Liver (tissue), 9 donors: ENCODE measurements around the gene BOC. TPM values are rescaled to one million over a fixed set of nuclear protein-coding genes. Genes with fewer than 3 reads are reported as not detected.

Source experiments
- DNase-seq: peaks from one replicate; pipeline ENCODE4 v3.0.0-alpha.2; 2017; ENCODE audit warnings: low spot score
- H3K27ac ChIP-seq, 2 donors: one replicate each; pipeline ENCODE4 v1.7.0; 2013; ENCODE audit warnings: inconsistent platforms in 2 of 2, low read length in 2 of 2, control low read depth in 1 of 2, low read depth in 1 of 2, mild to moderate bottlenecking in 1 of 2
- H3K27me3 ChIP-seq, 4 donors: one replicate each; pipeline versions ENCODE4 v1.6.1 to v1.7.0; 2013; ENCODE audit warnings: low read length in 3 of 4, inconsistent platforms in 1 of 4, mild to moderate bottlenecking in 1 of 4, moderate library complexity in 1 of 4; ENCODE audit not compliant: control insufficient read depth in 4 of 4, insufficient read depth in 4 of 4
- H3K36me3 ChIP-seq, 4 donors: one replicate each; pipeline versions ENCODE4 v1.6.1 to v1.7.0; 2013; ENCODE audit warnings: low read length in 3 of 4, mild to moderate bottlenecking in 3 of 4, low read depth in 1 of 4, moderate library complexity in 1 of 4; ENCODE audit not compliant: control insufficient read depth in 4 of 4, insufficient read depth in 3 of 4
- H3K4me1 ChIP-seq, 4 donors: one replicate each; pipeline versions ENCODE4 v1.6.1 to v1.7.0; 2013; ENCODE audit warnings: low read length in 3 of 4, mild to moderate bottlenecking in 3 of 4, moderate library complexity in 1 of 4; ENCODE audit not compliant: control insufficient read depth in 4 of 4, insufficient read depth in 4 of 4
- H3K4me3 ChIP-seq, 3 donors: one replicate each; pipeline versions ENCODE4 v1.6.1 to v1.7.0; 2013; ENCODE audit warnings: low read length in 3 of 3, control low read depth in 1 of 3, low read depth in 1 of 3, mild to moderate bottlenecking in 1 of 3
- H3K9ac ChIP-seq, 2 donors: one replicate each; pipeline ENCODE4 v1.7.0; 2013; ENCODE audit warnings: low read length in 2 of 2, mild to moderate bottlenecking in 2 of 2, moderate library complexity in 2 of 2, control low read depth in 1 of 2, low read depth in 1 of 2
- H3K9me3 ChIP-seq, 4 donors: one replicate each; pipeline versions ENCODE4 v1.6.1 to v1.7.0; 2013; ENCODE audit warnings: low read length in 3 of 4; ENCODE audit not compliant: control insufficient read depth in 4 of 4
- FOXA1 ChIP-seq: IDR thresholded peaks from 2 replicates; pipeline ENCODE4 v1.6.1; 2016; ENCODE audit warnings: antibody characterized with exemption
- FOXA2 ChIP-seq: IDR thresholded peaks from 2 replicates; pipeline ENCODE4 v1.6.1; 2016; ENCODE audit warnings: antibody characterized with exemption
- GABPA ChIP-seq, 2 donors: IDR thresholded peaks in 1 of 2; conservative IDR thresholded peaks in 1 of 2; 2 replicates each; pipeline ENCODE4 v1.6.1; 2016; ENCODE audit warnings: antibody characterized with exemption in 2 of 2, mild to moderate bottlenecking in 1 of 2, moderate library complexity in 1 of 2
- HNF4A ChIP-seq, 2 donors: conservative IDR thresholded peaks; 2 replicates each; pipeline ENCODE4 v1.6.1; 2016; ENCODE audit warnings: antibody characterized with exemption in 2 of 2, mild to moderate bottlenecking in 2 of 2
- HNF4G ChIP-seq: IDR thresholded peaks from 2 replicates; pipeline ENCODE4 v1.6.1; 2016; ENCODE audit warnings: antibody characterized with exemption
- JUND ChIP-seq, 2 donors: IDR thresholded peaks; 2 replicates each; pipeline ENCODE4 v1.6.1; 2016; ENCODE audit warnings: antibody characterized with exemption in 2 of 2
- NR2F2 ChIP-seq: IDR thresholded peaks from 2 replicates; pipeline ENCODE4 v1.6.1; 2016; ENCODE audit warnings: antibody characterized with exemption
- RAD21 ChIP-seq, 2 donors: IDR thresholded peaks; 2 replicates each; pipeline ENCODE4 v1.6.1; 2016; ENCODE audit warnings: antibody characterized with exemption in 2 of 2, mild to moderate bottlenecking in 2 of 2
- RXRA ChIP-seq, 2 donors: IDR thresholded peaks; 2 replicates each; pipeline ENCODE4 v1.6.1; 2017 to 2018; ENCODE audit warnings: antibody characterized with exemption in 2 of 2, mild to moderate bottlenecking in 1 of 2
- SP1 ChIP-seq: IDR thresholded peaks from 2 replicates; pipeline ENCODE4 v1.6.1; 2018; ENCODE audit warnings: antibody characterized with exemption, mild to moderate bottlenecking
- TAF1 ChIP-seq: conservative IDR thresholded peaks from 2 replicates; pipeline ENCODE4 v1.6.1; 2016; ENCODE audit warnings: antibody characterized with exemption, mild to moderate bottlenecking
- YY1 ChIP-seq: IDR thresholded peaks from 2 replicates; pipeline ENCODE4 v1.6.1; 2016; ENCODE audit warnings: antibody characterized with exemption, mild to moderate bottlenecking
- WGBS: extraction: QIAGEN DNeasy Blood & Tissue Kit; methylation state at CpG from one replicate; pipeline ENCODE4 v1.1.7; 2013; 5-methylcytosine and 5-hydroxymethylcytosine counted together
- polyA plus RNA-seq, 2 donors: library from polyadenylated mRNA; stranded (reverse) in 1 of 2; unstranded in 1 of 2; fragments of 200-250 nt in 1 of 2; fragments of >200 nt in 1 of 2; fragmentation: Nextera tagmentation in 1 of 2; extraction: Ambion mirVana in 1 of 2; gene quantifications; one replicate each; pipeline versions ENCODE4 v1.2.1 to v1.2.3, GENCODE V29; 2013 to 2015
- total RNA-seq, 2 donors: library from RNA; depleted of rRNA; stranded (reverse); fragments of >200 nt; gene quantifications; one replicate each; pipeline ENCODE4 v1.2.3, GENCODE V29; 2014
- TF ChIP-seq, protein P1 (sequence below): IDR thresholded peaks from 2 replicates; pipeline ENCODE4 v1.6.1; 2016; ENCODE audit warnings: antibody characterized with exemption
- TF ChIP-seq, protein P2 (sequence below): IDR thresholded peaks from 2 replicates; pipeline ENCODE4 v1.6.1; 2016; ENCODE audit warnings: antibody characterized with exemption
- TF ChIP-seq, protein P3 (sequence below): IDR thresholded peaks from 2 replicates; pipeline ENCODE4 v1.6.1; 2016; ENCODE audit warnings: antibody characterized with exemption
- TF ChIP-seq, protein P4 (sequence below): IDR thresholded peaks from 2 replicates; pipeline ENCODE4 v1.6.1; 2016; ENCODE audit warnings: antibody characterized with exemption, mild to moderate bottlenecking
- TF ChIP-seq, protein P5 (sequence below): fragments of 150-350 bp; IDR thresholded peaks from 2 replicates; pipeline ENCODE4 v1.5.1; 2017; ENCODE audit warnings: improper control_type of control experiment, low read depth, low read length; ENCODE audit not compliant: missing input control
- donor health status: healthy.
- donor health status: healthy.
- donor health status: healthy.
- donor health status: healthy.
- donor health status: healthy.

Gene BOC
- total and polyA plus RNA-seq, 4 donors = 0.31 to 1.5 (median 0.65) TPM; not detected in 1

DNA sequence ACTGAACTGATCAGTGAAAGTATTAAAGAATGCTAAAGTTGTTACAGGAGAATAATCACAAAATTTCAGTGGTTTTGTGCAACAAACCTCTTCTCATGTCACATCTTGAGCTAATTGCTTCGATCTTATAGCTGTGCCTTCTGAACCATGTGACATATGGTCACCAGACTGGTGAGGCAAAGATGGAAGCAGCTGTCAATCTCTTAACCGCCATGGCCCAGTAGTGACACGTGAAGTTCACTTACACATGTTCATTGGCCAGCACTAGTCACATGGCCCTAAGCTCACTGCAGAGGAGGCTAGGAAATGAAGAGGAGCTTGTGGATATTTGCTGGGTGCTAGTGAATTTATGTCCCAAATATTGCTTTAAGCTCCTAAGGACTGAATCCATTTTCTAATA is 32.5 kb downstream of the BOC start:
- no peak overlapping the region for H3K9ac ChIP-seq
- H3K4me1 ChIP-seq = no peaks in the 10 kb centered on the region
- no peak overlapping the region for H3K27ac ChIP-seq
- H3K27me3 ChIP-seq = peaks cover 0 to 2% (median 0%) of the 10 kb centered on the region in 4 donors
- TF ChIP-seq HNF4A (conservative IDR thresholded peaks at IDR 0.05) = no peak
- no peak for TF ChIP-seq JUND (IDR thresholded peaks at IDR 0.05)
- TF ChIP-seq RAD21 (IDR thresholded peaks at IDR 0.05) = no peak
- no peak for TF ChIP-seq GABPA (IDR thresholded peaks at IDR 0.05 in 1 of 2, conservative IDR thresholded peaks at IDR 0.05 in 1 of 2)
- no peak for TF ChIP-seq YY1
- TF ChIP-seq, protein P1, sequence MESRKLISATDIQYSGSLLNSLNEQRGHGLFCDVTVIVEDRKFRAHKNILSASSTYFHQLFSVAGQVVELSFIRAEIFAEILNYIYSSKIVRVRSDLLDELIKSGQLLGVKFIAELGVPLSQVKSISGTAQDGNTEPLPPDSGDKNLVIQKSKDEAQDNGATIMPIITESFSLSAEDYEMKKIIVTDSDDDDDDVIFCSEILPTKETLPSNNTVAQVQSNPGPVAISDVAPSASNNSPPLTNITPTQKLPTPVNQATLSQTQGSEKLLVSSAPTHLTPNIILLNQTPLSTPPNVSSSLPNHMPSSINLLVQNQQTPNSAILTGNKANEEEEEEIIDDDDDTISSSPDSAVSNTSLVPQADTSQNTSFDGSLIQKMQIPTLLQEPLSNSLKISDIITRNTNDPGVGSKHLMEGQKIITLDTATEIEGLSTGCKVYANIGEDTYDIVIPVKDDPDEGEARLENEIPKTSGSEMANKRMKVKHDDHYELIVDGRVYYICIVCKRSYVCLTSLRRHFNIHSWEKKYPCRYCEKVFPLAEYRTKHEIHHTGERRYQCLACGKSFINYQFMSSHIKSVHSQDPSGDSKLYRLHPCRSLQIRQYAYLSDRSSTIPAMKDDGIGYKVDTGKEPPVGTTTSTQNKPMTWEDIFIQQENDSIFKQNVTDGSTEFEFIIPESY = no peak
- no peak for TF ChIP-seq HNF4G
- TF ChIP-seq, protein P2, sequence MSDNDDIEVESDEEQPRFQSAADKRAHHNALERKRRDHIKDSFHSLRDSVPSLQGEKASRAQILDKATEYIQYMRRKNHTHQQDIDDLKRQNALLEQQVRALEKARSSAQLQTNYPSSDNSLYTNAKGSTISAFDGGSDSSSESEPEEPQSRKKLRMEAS = no peak
- TF ChIP-seq, protein P3, sequence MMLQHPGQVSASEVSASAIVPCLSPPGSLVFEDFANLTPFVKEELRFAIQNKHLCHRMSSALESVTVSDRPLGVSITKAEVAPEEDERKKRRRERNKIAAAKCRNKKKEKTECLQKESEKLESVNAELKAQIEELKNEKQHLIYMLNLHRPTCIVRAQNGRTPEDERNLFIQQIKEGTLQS = no peak
- no peak for TF ChIP-seq SP1
- DNase-seq = no peak
- no peaks in the 10 kb centered on the region for H3K9me3 ChIP-seq
- H3K36me3 ChIP-seq = no peaks in the 10 kb centered on the region
- H3K4me3 ChIP-seq = no peak overlapping the region
- 83% methylated on average over 3 of the region's 3 CpGs for WGBS

DNA sequence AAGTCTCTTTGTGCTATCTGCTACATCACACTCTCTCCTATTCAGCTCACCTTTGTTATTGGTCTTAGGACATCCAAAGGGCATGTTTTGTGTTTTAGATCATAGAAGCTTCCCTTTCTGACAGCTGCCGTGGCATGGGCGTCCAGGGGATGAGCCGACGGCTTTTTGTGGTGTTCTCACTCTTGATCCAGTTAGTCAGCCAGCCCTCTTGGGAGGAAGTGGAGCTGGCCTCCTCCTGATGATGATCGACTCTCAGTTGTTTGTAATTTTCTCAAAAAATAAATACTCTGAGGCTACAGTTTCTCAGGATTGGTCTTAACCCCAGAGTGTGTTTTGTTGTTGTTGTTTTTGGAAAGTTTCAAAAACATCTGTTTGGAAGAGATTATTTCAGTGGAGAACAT is 34.4 kb downstream of the BOC start:
- 71% methylated on average over 5 of the region's 5 CpGs for WGBS
- Histone ChIP-seq H3K4me3 (no peak overlapping the region), H3K27ac (no peak overlapping the region), H3K27me3 (peaks cover 0 to 2% (median 0%) of the 10 kb centered on the region in 4 donors), H3K9me3 (no peaks in the 10 kb centered on the region), H3K4me1 (no peaks in the 10 kb centered on the region), H3K36me3 (no peaks in the 10 kb centered on the region), H3K9ac (no peak overlapping the region)
- DNase-seq = no peak
- no peak for TF ChIP-seq RAD21 (IDR thresholded peaks at IDR 0.05)
- no peak for TF ChIP-seq RXRA (IDR thresholded peaks at IDR 0.05)
- TF ChIP-seq NR2F2 = no peak

DNA sequence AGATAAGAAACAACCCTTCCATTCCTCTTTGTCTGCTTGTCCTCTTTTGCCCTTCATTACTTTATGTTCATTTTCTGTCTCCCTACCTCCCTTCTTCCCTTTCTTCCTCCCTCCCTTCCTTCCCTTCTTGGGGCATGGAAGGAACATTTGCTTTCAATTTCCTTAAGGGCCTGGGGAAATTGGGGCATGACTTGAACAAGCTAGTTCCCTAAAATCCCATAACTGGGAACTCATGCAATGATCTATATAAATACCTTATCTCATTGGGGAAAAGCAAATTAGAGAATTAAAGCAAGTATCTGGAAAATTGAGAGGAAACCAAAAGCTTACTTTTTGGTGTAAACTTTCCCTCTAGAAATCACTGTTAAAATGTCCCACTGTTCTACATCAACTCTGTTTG is 35.7 kb downstream of the BOC start:
- Histone ChIP-seq H3K36me3 (no peaks in the 10 kb centered on the region), H3K9ac (no peak overlapping the region), H3K9me3 (no peaks in the 10 kb centered on the region), H3K4me3 (no peak overlapping the region), H3K27ac (no peak overlapping the region), H3K4me1 (no peaks in the 10 kb centered on the region), H3K27me3 (no peaks in the 10 kb centered on the region)
- DNase-seq = no peak
- TF ChIP-seq, protein P1 = no peak
- TF ChIP-seq NR2F2 (no peak), YY1 (no peak), SP1 (no peak), FOXA2 (no peak), FOXA1 (no peak), HNF4A (conservative IDR thresholded peaks at IDR 0.05) (no peak), RXRA (IDR thresholded peaks at IDR 0.05) (no peak), TAF1 (no peak), JUND (IDR thresholded peaks at IDR 0.05) (no peak)
- TF ChIP-seq, protein P4, sequence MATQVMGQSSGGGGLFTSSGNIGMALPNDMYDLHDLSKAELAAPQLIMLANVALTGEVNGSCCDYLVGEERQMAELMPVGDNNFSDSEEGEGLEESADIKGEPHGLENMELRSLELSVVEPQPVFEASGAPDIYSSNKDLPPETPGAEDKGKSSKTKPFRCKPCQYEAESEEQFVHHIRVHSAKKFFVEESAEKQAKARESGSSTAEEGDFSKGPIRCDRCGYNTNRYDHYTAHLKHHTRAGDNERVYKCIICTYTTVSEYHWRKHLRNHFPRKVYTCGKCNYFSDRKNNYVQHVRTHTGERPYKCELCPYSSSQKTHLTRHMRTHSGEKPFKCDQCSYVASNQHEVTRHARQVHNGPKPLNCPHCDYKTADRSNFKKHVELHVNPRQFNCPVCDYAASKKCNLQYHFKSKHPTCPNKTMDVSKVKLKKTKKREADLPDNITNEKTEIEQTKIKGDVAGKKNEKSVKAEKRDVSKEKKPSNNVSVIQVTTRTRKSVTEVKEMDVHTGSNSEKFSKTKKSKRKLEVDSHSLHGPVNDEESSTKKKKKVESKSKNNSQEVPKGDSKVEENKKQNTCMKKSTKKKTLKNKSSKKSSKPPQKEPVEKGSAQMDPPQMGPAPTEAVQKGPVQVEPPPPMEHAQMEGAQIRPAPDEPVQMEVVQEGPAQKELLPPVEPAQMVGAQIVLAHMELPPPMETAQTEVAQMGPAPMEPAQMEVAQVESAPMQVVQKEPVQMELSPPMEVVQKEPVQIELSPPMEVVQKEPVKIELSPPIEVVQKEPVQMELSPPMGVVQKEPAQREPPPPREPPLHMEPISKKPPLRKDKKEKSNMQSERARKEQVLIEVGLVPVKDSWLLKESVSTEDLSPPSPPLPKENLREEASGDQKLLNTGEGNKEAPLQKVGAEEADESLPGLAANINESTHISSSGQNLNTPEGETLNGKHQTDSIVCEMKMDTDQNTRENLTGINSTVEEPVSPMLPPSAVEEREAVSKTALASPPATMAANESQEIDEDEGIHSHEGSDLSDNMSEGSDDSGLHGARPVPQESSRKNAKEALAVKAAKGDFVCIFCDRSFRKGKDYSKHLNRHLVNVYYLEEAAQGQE = no peak
- TF ChIP-seq, protein P5, sequence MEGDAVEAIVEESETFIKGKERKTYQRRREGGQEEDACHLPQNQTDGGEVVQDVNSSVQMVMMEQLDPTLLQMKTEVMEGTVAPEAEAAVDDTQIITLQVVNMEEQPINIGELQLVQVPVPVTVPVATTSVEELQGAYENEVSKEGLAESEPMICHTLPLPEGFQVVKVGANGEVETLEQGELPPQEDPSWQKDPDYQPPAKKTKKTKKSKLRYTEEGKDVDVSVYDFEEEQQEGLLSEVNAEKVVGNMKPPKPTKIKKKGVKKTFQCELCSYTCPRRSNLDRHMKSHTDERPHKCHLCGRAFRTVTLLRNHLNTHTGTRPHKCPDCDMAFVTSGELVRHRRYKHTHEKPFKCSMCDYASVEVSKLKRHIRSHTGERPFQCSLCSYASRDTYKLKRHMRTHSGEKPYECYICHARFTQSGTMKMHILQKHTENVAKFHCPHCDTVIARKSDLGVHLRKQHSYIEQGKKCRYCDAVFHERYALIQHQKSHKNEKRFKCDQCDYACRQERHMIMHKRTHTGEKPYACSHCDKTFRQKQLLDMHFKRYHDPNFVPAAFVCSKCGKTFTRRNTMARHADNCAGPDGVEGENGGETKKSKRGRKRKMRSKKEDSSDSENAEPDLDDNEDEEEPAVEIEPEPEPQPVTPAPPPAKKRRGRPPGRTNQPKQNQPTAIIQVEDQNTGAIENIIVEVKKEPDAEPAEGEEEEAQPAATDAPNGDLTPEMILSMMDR = no peak
- TF ChIP-seq, protein P2 = no peak
